ENCODE results near the gene SLC12A4.

DNA sequence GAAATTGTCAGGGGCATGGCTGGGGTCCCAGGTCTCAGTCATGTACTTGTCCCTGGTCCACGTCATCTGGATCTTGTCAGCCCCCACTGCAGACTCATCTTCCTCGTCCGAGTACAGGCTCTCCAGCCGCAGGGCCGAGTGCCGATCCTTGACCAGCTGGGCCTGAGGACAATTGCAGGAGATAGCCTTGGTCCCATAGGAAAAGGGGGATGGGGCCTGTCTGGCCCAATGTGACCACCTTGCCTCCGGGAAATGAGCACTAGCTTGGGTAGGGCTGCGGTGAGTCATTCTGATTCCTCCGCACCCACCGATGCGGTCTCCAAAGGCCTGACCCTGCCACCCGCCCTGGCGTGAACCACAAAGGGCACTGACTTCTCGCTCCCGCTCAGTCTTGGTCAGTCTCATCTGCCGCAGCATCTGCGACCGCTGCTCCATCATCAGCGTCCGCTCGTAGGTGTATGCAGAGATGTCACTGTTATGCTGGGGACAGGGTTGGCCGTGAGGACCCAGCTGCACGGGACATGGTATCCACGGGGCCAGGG, 23.0 kb downstream of the SLC12A4 start:
- TF ChIP-seq, protein P1, sequence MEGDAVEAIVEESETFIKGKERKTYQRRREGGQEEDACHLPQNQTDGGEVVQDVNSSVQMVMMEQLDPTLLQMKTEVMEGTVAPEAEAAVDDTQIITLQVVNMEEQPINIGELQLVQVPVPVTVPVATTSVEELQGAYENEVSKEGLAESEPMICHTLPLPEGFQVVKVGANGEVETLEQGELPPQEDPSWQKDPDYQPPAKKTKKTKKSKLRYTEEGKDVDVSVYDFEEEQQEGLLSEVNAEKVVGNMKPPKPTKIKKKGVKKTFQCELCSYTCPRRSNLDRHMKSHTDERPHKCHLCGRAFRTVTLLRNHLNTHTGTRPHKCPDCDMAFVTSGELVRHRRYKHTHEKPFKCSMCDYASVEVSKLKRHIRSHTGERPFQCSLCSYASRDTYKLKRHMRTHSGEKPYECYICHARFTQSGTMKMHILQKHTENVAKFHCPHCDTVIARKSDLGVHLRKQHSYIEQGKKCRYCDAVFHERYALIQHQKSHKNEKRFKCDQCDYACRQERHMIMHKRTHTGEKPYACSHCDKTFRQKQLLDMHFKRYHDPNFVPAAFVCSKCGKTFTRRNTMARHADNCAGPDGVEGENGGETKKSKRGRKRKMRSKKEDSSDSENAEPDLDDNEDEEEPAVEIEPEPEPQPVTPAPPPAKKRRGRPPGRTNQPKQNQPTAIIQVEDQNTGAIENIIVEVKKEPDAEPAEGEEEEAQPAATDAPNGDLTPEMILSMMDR (IDR thresholded peaks at IDR 0.05), result no peak
- TF ChIP-seq EHMT2 (IDR thresholded peaks at IDR 0.05; ENCODE audit: low read depth) (no peak), POLR2A (IDR thresholded peaks at IDR 0.05; ENCODE audit: low read length) (no peak), JUN (IDR thresholded peaks at IDR 0.05) (no peak), RAD21 (conservative IDR thresholded peaks at IDR 0.05 in 1 of 2, IDR thresholded peaks at IDR 0.05 in 1 of 2) (no peak)
- TF ChIP-seq, protein P2, sequence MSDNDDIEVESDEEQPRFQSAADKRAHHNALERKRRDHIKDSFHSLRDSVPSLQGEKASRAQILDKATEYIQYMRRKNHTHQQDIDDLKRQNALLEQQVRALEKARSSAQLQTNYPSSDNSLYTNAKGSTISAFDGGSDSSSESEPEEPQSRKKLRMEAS (IDR thresholded peaks at IDR 0.05), result no peak
- TF ChIP-seq, protein P3, sequence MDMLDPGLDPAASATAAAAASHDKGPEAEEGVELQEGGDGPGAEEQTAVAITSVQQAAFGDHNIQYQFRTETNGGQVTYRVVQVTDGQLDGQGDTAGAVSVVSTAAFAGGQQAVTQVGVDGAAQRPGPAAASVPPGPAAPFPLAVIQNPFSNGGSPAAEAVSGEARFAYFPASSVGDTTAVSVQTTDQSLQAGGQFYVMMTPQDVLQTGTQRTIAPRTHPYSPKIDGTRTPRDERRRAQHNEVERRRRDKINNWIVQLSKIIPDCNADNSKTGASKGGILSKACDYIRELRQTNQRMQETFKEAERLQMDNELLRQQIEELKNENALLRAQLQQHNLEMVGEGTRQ (IDR thresholded peaks at IDR 0.05), result no peak

Measured in A549 (cell line).